GM19468 (cell line): ENCODE measurements around the gene SNRNP27.
A peak's percentile ranks its signal among the peaks of the same experiment; 100 is the strongest.
"Not testable (repeated sequence)": the region's sequence is repeated elsewhere in the genome, so short reads cannot be mapped to it uniquely, and the experiment has no call there.

Source experiments
- ATAC-seq: cut with Tn5 transposase; IDR thresholded peaks from one replicate; pipeline ENCODE4 v1.9.1; 2021; ENCODE audit warnings: mild to moderate bottlenecking, moderate library complexity, moderate number of reproducible peaks; ENCODE audit not compliant: unreplicated experiment; ENCODE audit errors: extremely low read depth

Gene SNRNP27, protein sequence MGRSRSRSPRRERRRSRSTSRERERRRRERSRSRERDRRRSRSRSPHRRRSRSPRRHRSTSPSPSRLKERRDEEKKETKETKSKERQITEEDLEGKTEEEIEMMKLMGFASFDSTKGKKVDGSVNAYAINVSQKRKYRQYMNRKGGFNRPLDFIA

DNA sequence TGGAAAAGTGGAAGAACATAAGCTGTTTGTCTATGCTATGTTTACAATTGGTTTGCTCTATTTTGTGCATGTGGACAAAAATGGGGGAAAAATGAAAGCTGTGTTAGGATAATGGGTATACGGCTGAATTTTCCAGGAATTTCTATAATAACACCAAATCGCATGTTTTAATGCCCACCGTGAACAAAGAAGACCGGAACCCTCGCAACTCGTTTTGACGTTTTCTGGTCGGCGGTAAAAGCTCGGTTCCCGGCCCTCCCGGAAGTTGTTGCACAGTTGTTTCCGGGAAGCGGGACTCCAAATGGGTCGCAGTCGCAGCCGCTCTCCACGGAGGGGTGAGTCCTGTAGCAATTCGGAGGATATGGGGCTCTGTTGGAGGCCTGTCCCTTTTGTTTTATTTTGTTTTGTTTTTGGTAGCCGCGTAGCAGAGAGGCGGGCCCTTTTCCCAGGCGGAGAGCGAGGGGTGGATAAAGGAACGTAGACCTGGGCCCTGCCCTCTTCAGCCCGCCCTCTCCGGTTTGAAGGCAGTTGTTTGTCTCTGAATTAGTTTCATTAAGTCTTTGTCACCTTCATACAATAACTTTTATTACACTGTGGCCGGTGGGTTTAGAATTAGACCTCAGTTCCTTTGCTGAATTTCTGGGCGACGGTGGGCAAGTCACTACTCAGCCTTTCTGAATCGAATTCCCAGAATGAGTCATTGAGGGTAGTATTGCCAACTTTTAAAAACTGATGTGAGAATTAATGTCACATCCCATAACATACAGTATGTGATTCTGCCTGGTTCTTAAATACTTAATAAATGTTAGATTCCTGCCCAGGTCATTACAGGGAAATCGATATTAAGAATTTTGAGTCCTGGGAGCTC is at the start of gene SNRNP27:
TSS of gene SNRNP27 (plus strand) at position 273 of the 868 bp plus-strand sequence. CDS start at position 302, 29 bp downstream.
- no peak for ATAC-seq

DNA sequence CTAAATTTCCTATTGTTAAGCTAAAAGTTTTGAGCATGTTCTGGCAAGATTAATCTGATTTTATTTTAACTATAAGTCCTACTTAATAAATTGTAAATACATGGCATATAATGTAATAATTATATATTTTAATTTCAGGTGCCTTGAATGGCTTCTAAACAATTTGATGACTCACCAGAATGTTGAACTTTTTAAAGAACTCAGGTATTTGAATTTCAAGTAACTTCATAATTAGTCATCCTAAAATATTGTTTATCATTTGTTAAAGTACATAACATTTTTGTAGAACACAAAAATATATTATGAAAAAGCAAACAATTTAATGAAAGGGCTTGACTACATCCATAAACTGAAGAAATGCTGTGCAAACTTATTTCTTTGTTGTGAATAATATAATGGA is 49.8 kb upstream of the SNRNP27 start:
- no peak for ATAC-seq

DNA sequence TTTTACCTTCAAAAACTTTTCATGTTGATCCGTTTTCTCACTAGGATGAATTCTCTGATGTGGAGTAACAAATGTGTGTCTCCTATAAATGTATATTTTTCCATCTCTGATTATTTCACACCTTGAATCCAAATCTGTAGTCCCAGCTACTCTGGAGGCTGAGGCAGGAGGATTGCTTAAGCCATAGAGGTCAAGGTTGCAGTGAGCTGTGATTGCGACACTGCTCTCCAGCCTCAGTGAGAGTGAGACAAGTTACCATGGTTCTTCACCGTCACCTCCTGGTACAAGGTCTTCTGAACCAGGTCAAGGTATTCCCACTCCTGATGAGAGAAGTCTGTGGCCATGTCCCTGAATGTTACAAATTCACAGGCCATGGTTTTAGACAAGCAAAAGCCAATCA is 49.2 kb upstream of the SNRNP27 start:
- no peak for ATAC-seq

DNA sequence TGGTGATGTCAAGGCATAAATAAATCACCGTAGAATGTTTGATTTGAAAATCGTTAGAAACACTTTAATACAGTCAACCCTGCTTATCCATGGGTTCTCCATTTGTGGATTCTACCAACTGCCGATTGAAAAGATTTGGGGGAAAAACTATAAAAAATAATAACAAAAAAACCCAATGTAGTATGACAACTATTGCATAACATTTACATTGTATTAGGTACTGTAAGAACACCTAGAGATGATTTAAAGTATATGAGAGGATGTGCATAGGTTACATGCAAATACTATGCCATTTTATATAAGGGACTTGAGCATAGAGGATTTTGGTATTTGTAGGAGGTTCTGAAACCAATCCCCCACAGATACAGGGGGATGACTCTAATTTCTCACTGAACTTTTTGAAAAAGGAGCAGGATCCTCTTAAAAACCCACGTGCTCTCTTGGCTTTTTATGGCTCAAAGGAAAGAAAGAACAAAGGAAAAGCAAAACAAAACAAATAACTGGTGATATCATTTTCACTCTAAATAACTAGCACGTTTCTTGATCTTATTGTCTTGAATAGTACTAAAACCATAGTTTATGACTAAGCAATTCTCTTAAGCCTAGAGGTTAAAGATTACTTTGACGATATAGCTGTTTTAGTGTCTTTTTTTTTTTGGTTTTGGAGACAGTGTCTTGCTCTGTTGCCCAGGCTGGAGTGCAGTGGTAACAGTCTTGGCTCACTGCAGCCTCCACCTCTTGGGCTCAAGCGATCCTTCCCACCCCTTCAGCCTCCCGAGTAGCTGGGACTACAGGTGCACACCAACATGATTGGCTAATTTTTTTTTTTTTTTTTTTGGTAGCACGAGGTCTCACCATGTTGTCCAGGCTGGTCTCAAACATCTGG is 47.3 kb upstream of the SNRNP27 start:
- ATAC-seq = no peak

DNA sequence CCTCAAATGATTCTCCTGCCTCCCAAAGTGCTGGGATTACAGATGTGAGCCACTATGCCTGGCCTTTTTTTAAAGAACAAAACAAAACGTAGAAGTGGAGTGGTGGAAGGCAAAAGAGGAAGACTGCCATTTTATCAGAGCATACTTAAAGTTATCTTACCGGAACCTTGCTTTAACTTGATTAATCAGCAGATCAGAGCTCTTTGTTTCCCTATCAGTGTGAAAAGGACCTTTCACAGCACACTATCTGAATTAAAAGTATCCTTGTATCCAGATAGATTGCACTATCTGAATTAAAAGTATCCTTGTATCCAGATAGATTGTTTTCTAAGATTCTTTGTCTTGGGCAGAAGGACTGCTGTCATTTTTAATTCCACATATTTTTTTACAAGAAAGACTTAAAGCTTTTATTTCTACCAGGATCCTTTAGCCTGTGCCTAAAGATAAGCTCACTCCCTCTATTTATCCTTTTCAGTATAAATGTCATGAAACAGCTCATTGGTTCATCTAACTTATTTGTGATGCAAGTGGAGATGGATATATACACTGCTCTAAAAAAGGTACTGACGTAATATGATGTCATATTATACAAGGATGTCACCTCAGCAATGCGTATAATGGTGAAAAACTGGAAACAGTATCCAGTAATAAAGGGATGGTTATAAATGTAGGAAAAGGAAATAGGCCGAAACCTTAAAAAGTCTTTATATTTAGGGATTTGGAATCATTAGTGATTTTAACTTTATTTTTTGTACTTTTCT is 46.5 kb upstream of the SNRNP27 start:
- ATAC-seq = no peak

DNA sequence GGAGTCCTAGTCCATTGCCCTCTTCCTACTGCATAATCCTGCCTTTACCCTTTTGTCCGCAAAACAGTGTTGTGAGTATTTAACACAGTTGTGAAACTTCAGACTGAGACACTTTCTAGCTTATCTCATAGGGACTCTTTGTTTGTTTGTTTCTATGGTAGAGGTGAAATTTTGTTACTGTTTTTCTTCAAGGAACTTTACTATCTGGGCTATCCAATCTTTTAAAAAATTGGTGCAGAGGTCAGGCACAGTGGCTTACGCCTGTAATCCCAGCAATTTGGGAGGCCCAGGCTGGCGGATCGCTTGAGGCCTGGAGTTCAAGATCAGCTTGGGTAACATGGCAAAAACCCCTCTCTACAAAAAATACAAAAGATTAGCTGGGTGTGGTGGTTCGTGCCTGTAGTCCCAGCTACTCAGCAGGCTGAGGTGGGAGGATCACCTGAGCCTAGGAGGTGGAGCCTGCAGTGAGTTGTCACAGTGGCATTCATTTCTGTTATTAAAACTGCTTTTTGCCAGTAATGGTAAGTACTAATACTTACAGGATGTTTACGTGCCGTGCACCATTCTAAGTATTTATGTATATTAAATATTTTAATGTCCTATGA is 45.5 kb upstream of the SNRNP27 start:
- ATAC-seq = no peak

DNA sequence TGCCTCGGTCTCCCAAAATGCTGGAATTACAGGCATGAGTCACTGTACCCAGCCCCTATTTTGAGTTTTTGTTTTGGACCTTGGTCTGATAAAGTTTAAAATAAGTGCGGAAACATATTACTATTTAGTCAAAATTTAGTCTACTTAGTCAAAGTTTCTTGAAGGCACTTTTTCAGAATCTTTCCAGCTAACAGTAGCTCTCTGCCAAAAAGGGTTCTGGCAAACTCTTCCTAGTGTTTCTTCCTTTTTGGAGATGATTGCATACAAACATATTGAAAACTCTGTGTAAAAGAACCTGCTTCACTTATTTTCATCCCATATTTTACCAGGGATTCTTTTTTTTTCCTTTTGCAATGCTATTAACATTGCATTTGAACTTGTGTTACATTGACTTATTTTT is 35.5 kb upstream of the SNRNP27 start:
- no peak for ATAC-seq

DNA sequence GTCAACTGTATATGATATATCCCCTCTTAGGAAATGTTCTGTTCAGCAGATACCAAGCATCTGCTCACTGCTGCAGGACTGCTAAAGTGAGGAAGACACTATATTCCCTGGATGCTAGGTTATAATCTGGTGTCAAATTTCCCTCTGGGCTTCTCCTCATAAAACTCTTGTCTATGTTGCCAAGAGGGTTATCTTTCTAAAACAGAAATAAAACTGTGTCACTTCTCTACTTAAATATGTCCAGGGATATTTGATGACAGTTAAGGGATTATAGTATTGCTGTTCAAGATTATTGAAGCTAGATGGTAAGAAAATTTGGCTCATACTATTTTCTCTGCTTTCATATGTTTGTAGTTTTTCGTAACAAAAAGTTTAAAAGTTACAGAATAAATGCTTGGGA is 30.5 kb upstream of the SNRNP27 start:
- ATAC-seq = no peak

DNA sequence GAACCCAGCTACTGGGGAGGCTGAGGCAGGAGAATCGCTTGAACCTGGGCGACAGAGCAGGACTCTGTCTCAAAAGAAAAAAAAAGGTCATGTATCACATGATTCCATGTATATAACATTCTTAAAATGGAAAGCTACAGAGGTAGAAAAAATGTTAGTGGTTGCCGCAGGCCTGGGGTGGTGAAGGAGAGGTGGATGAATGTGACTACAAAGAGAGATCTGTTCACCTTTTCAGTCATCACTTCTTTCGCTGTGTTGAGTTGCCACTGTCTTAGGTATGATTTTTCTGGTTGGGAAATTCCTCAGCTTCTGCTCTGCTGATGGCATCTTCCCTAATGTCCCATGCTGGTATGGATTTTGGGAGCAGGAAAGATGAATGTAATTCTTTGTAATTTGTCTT is 5.3 kb upstream of the SNRNP27 start:
- no peak for ATAC-seq

DNA sequence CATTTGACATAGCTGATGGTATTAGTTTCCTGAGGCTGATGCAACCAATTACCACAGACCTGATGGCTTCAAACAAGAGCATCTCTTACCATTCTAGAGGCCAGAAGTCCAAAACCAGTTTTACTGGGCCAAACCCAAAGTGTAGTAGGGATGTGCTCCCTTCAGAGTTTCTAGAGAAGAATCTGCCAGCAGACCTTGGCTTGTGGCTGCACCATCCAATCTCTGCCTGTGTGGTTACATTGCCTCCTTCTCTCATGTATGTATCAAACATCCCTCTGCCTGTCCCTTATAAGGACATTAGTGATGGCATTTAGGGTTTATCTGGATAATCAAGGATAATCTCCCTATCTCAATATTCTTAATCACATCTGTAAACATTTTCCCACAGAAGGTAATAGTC is 4.5 kb upstream of the SNRNP27 start:
- ATAC-seq = no peak

DNA sequence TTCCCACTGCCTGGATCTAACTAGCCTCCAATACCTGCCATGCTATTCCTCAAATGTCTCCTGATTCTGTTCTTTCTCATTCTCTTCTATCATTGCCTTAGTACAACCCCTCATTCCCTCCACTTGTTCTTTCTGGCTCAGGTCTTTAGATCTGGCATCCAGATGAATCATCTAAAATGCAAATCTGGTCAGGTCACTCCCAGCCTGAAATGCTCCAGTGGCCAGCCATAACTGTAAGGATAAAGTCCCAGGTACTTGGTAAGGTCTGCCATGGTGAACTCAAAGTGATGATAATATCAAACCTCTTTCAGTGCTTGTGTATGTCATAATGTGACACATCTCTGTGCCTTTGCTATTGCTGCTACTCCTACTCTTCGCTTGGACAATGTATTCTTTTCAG is 2.9 kb upstream of the SNRNP27 start:
- ATAC-seq = no peak

DNA sequence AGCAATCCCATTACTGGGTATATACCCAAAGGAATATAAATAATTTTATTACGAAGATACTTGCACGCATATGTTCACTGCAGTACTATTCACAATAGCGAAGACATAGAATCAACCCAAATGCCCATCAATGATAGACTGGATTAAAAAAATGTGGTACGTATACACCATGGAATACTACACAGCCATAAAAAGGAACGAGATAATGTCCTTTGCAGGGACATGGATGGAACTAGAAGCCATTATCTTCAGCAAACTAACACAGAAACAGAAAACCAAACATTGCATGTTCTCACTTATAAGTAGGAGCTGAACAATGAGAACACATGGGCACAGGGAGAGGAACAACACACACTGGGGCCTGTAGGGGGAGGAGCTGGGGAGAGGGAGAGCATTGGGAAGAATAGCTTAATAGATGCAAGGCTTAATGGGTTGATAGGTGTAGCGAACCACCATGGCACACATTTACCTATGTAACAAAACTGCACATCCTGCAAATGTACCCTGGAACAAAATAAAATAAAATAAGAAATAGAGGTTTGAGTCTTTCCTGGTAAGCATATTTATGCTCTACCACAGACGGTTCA is 825 bp upstream of the SNRNP27 start:
- not testable (repeated sequence) for ATAC-seq

DNA sequence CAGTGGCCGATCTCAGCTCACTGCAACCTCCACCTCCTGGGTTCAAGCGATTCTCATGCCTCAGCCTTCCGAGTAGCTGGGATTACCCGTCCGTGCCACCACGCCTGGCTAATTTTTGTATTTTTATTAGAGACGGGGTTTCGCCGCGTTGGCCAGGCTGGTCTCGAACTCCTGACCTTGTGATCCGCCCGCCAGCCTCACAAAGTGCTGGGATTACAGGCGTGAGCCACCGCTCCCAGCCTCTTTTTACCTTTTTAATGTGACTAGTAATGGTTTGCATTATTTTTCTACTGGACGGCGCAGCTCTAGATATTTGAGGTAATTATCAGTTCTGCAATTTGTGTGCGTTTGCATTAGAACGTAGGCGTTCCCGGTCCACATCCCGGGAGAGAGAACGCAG is 981 bp downstream of the SNRNP27 start:
- not testable (repeated sequence) for ATAC-seq

DNA sequence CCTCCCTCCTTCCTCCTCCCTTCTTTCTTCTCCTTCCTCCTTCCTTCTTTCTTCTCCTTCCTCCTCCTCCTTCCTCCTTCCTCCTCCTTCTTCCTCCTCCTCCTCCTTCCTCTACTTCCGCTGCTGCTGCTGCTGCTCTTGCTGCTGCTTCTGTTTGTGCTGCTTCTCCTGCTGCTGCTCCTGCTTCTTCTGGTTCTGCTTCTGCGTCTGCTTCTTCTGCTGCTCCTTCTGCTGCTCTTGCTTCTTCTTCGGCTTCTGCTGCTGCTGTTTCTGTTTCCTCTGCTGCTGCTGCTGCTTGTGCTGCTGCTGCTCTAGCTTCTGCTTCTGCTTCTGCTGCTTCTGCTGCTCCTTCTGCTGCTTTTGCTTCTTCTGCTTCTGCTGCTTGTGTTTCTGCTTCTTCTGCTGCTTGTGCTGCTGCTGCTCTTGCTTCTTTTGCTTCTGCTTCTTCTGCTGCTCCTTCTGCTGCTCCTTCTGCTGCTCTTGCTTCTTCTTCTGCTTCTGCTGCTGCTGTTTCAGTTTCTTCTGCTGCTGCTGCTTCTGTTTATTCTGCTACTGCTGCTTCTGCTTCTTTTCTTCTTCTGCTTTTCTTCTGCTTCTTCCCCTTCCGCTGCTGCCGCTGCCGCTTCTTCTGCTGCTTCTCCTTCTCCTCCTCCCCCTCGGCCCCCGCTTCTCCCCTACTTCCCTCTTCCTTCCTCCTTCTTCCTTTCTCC is 8.6 kb downstream of the SNRNP27 start:
- ATAC-seq = no peak

DNA sequence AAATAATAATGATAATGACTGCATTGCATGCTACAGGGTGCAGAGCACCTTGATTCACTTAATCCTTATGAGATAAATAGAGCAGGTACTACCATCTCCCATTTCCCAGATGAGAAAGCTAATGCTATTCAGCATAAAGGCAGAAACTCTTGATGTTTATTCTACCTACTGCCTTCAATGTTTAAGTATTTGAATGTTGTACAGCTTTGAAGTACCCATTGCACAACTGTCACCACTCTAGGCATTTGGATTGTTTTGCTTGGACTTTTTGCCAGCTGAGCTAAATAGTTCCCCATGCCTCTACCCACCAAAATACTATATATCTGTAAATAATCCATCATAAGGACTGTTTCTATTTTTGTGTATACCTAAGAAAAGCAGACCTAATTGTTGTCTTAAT is 13.5 kb downstream of the SNRNP27 start:
- no peak for ATAC-seq

DNA sequence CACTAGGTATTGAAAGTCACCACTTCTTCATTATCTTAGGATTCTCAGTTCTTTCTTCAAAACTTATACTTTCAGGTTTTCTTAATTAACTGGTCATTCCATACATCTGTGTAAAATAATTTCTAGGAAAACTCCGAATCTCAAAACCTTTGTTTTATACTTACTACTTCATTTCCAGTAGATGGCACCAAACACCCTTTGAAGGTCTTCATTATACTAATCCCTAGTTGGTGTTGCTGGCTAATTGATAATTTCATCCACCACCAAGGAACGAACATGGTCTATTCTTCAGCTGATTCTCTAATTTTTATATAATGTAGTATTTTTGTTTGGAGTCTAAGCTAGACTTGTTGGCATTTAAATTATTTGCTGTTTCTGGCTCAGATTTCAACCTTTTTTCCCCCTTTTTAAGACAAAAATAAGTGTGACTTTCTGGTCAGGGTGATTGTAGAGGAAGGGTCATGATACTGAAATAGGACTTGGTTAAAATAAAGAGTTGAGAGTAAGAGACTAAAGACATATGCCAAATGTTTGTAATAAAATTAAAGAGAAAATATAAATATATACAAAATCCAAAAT is 18.3 kb downstream of the SNRNP27 start:
- no peak for ATAC-seq

DNA sequence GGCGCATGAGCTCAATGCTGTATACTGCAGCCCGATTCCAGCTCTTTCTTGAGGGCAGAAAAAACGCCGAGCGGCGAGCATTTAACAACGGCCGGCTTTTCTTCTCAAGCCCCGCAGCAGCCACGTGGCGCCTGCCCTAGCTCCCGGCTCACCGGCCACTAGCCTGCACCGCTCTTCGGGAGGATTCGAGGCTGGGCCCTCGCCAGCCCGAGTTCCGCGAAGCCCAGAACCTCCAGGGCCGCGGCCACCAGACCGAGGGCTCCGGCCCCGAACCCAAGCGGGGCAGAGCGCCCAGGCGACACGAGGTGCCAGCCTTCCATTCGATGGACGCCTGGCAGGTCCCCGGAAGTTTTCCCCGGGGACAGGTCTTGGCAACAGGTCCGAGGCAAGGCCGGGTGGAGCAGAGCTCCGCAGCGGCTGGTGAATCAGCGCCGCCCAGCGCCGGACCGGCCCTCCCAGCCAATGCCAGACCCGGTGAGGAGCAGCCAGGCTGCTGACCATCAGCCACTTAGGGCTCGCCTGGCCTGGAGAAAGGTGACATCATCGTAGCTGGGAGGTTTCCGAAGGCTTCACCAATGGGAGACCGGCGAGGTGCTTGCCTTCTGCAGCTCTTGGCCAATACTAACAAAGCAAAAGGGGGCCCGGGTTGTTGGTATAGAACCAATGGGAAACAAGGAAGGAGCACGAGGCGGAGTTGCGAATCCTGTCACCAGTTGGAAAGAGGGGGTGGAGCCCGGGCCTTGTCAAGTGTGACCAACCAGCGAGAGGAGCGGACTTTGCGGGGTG is 20.6 kb downstream of the SNRNP27 start:
- ATAC-seq = peak; percentile 84
